GM06990 (cell line): ENCODE measurements around the gene HLA-G.

ENCODE experiments used
- DNase-seq: peaks from one replicate; pipeline ENCODE4 v3.0.0-alpha.2; 2011; ENCODE audit not compliant: insufficient read length; ENCODE audit errors: extremely low read depth
- H3K27me3 ChIP-seq: replicated peaks from 2 replicates; pipeline ENCODE4 v1.6.0; 2011; ENCODE audit warnings: low read length; ENCODE audit not compliant: control insufficient read depth, insufficient read depth
- H3K36me3 ChIP-seq: 2 replicates; pipeline ENCODE4 v1.5.1; 2011; ENCODE audit warnings: low read length; ENCODE audit not compliant: control insufficient read depth, insufficient read depth
- H3K4me3 ChIP-seq: replicated peaks from 2 replicates; pipeline ENCODE4 v1.5.1; 2011; ENCODE audit warnings: low read depth, mild to moderate bottlenecking, control low read depth, low read length
- CTCF ChIP-seq: IDR thresholded peaks from 2 replicates; pipeline ENCODE4 v1.5.1; 2011; ENCODE audit warnings: low read length, control low read depth, mild to moderate bottlenecking, inconsistent platforms; ENCODE audit not compliant: insufficient read depth, poor library complexity, severe bottlenecking

Gene HLA-G

GRCh38 chr6:29818892-29819291 lies 8.7 kb upstream of the HLA-G start:
- TF ChIP-seq CTCF = no peak
- H3K27me3 ChIP-seq = no peaks in the 10 kb centered on the region
- no peak overlapping the region for H3K4me3 ChIP-seq
- no peak for DNase-seq
- no peaks in the 10 kb centered on the region for H3K36me3 ChIP-seq

DNA sequence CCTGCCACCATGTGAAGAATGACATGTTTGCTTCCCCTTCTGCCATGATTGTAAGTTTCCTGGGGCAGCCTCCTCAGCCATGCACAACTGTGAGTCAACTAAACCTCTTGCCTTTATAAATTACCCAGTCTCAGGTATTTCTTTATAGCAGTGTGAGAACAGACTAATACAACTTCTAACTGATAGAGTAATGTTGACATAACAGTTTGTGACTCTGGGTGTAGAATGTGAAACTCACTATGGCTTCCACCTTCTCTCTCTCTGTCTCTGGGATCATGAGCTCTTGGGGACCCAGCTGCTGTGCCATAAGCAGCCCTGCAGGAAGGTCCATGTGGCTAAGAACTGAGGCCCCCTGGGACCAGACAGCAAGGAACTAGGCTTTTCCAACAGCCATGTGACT lies 3.5 kb upstream of the HLA-G start:
- no peak for TF ChIP-seq CTCF
- no peak overlapping the region for H3K4me3 ChIP-seq
- H3K36me3 ChIP-seq = no peaks in the 10 kb centered on the region
- DNase-seq = no peak
- H3K27me3 ChIP-seq = no peaks in the 10 kb centered on the region

DNA sequence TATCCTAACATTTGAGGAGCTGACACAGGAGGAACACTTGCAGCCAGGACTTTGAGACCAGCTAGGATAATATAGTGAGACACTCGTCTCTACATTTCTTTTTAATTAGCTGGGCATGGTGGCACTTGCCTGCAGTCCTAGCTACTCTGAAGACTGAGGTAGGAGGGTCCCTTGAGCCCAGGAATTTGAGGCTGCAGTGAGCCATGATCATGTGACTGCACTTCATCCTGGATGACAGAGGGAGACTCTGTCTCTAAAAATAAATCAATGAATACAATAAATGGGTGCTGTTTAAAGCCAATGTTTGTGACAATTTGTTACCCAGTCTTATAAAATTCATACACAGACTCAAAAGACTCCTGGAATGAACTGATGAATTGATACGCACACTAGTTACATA lies 1.8 kb upstream of the HLA-G start:
- H3K4me3 ChIP-seq = no peak overlapping the region
- no peaks in the 10 kb centered on the region for H3K36me3 ChIP-seq
- H3K27me3 ChIP-seq = no peaks in the 10 kb centered on the region; the same call in none of the 2 replicates
- no peak for DNase-seq
- TF ChIP-seq CTCF = no peak

GRCh38 chr6:29826271-29826670 lies 1.4 kb upstream of the HLA-G start:
- H3K27me3 ChIP-seq = no peaks in the 10 kb centered on the region; the same call in none of the 2 replicates
- no peak overlapping the region for H3K4me3 ChIP-seq
- DNase-seq = no peak
- H3K36me3 ChIP-seq = no peaks in the 10 kb centered on the region
- no peak for TF ChIP-seq CTCF

- Histone ChIP-seq H3K4me3 (peak overlapping the region; percentile 58), H3K27me3 (no peaks in the 10 kb centered on the region; the same call in none of the 2 replicates), H3K36me3 (no peaks in the 10 kb centered on the region)
- no peak for DNase-seq
- no peak for TF ChIP-seq CTCF
Observed at GRCh38 chr6:29828471-29828797, 809 bp downstream of the HLA-G start.

DNA sequence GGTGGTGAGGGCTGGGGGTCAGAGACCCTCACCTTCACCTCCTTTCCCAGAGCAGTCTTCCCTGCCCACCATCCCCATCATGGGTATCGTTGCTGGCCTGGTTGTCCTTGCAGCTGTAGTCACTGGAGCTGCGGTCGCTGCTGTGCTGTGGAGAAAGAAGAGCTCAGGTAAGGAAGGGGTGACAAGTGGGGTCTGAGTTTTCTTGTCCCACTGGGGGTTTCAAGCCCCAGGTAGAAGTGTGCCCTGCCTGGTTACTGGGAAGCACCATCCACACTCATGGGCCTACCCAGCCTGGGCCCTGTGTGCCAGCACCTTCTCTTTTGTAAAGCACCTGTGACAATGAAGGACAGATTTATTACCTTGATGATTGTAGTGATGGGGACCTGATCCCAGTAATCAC lies 2.1 kb downstream of the HLA-G start:
- Histone ChIP-seq H3K27me3 (no peaks in the 10 kb centered on the region; the same call in none of the 2 replicates), H3K36me3 (no peaks in the 10 kb centered on the region), H3K4me3 (no peak overlapping the region)
- no peak for TF ChIP-seq CTCF
- DNase-seq = no peak
